ENCODE measurements around the gene USH2A.

DNA sequence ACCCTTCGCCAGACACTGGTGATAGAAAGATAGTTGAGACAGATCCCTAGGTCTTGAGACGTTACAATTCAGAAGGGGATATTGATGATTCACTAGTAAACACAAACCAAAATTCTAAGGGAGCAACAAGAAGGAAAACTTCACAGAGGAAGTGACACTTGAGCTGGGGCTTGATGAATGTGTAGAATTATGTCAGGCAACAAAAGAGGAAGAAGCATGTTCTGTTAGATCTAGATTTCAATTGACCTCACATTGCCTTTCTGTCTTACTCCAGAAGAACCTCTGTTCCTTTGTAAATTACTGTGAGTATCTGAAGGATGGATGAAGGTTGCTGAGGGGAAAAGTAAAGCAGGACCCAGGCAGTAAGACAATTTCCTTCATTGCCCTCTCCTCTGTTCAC lies 528.0 kb downstream of the USH2A start:
- TF ChIP-seq, protein P1, sequence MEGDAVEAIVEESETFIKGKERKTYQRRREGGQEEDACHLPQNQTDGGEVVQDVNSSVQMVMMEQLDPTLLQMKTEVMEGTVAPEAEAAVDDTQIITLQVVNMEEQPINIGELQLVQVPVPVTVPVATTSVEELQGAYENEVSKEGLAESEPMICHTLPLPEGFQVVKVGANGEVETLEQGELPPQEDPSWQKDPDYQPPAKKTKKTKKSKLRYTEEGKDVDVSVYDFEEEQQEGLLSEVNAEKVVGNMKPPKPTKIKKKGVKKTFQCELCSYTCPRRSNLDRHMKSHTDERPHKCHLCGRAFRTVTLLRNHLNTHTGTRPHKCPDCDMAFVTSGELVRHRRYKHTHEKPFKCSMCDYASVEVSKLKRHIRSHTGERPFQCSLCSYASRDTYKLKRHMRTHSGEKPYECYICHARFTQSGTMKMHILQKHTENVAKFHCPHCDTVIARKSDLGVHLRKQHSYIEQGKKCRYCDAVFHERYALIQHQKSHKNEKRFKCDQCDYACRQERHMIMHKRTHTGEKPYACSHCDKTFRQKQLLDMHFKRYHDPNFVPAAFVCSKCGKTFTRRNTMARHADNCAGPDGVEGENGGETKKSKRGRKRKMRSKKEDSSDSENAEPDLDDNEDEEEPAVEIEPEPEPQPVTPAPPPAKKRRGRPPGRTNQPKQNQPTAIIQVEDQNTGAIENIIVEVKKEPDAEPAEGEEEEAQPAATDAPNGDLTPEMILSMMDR (IDR thresholded peaks at IDR 0.05; ENCODE audit: low read length), result no peak
- TF ChIP-seq EZH2 (optimal IDR thresholded peaks at IDR 0.05; ENCODE audit: low read depth, low read length) (no peak), EZH2phosphoT487 (IDR thresholded peaks at IDR 0.05; ENCODE audit: low read length) (no peak)
